ENCODE results near the gene C17orf50. TPM values are rescaled to one million over a fixed set of nuclear protein-coding genes. Genes with fewer than 3 reads are reported as not detected.
A peak's percentile ranks its signal among the peaks of the same experiment; 100 is the strongest.

The C17orf50 gene
- total RNA-seq, 4 donors from 2014 or later = not detected

DNA sequence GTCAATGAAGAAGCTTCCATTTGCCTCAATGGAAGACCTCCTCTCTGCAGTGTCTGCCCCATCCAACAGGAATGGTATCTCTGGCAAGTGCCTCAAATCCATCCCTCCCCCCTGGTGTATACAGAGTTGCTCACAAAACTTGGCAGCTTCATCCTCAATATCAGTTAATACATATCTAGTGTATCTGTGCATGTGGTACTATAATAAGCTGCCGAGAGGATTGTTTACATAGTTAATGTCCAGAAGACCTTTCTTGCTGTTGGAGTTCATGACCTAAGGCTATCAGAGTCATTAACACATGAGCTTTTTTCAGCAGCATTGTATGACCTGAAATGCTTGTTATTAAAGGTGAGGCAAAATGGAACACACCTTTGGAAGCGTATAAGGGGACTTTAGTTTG is 43.2 kb upstream of the C17orf50 start:
- ATAC-seq (ENCODE audit: low FRiP score) (peak; percentile 27), DNase-seq (ENCODE audit: low spot score) (no peak)
- TF ChIP-seq, protein P1, sequence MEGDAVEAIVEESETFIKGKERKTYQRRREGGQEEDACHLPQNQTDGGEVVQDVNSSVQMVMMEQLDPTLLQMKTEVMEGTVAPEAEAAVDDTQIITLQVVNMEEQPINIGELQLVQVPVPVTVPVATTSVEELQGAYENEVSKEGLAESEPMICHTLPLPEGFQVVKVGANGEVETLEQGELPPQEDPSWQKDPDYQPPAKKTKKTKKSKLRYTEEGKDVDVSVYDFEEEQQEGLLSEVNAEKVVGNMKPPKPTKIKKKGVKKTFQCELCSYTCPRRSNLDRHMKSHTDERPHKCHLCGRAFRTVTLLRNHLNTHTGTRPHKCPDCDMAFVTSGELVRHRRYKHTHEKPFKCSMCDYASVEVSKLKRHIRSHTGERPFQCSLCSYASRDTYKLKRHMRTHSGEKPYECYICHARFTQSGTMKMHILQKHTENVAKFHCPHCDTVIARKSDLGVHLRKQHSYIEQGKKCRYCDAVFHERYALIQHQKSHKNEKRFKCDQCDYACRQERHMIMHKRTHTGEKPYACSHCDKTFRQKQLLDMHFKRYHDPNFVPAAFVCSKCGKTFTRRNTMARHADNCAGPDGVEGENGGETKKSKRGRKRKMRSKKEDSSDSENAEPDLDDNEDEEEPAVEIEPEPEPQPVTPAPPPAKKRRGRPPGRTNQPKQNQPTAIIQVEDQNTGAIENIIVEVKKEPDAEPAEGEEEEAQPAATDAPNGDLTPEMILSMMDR (IDR thresholded peaks at IDR 0.05) = no peak

DNA sequence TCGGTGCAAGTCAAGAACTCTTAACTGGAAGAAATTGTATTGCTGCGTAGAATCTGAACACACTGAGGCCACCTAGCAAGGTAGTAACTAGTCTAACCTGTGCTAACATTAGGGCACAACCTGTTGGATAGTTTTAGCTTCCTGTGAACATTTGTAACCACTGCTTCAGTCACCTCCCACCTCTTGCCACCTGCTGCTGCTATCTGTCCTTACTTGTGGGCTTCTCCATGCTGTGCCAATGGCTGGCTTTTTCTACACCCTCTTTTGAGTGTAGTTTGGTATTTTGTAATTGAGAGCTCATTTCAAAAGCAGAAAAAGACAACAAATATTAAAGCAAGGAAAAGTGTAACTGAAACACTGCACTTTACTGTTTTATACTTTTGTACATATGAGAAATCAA is 37.0 kb upstream of the C17orf50 start:
- ATAC-seq (ENCODE audit: low FRiP score) (no peak), DNase-seq (ENCODE audit: low spot score) (no peak)
- TF ChIP-seq, protein P1 (IDR thresholded peaks at IDR 0.05) = no peak

DNA sequence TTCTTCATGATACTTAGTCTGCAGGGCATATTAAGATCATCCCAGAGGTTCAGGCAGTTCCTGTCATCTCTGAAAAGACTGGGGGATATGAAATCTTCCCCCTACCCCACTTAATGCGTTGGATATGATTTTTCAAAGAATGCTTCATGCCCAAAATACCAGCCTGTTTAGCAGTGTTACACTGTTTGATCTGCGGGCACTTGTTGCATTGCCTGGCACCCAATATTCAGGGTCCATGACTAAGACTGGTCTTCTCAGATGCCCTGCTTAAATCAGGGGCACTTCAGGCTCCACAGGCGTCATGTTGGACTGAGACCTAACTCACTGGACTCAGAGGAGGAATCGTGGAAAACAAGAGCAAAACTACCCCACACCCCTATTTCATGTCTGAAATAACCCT is 35.6 kb upstream of the C17orf50 start:
- DNase-seq (ENCODE audit: low spot score) (no peak), ATAC-seq (ENCODE audit: low FRiP score) (no peak)
- TF ChIP-seq, protein P1 (IDR thresholded peaks at IDR 0.05) = no peak

DNA sequence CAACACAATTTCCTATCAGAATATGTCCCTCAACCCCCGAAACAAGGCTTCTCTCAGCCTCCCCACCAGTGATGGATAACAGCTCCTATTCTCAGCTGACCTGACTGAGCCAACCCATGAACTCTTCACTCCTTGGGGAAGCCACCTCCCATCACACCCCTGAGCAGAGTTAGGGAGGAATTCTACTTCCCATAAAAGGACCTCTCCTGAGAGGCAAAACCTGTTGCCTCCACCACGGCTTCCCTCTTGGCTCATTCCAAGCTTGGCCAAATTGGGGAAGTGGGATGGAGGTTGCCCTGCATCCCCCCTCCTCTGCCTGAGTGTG is 34.9 kb upstream of the C17orf50 start:
- TF ChIP-seq, protein P1 (IDR thresholded peaks at IDR 0.05) = no peak
- ATAC-seq (ENCODE audit: low FRiP score) = no peak
- DNase-seq (ENCODE audit: low spot score) = no peak

DNA sequence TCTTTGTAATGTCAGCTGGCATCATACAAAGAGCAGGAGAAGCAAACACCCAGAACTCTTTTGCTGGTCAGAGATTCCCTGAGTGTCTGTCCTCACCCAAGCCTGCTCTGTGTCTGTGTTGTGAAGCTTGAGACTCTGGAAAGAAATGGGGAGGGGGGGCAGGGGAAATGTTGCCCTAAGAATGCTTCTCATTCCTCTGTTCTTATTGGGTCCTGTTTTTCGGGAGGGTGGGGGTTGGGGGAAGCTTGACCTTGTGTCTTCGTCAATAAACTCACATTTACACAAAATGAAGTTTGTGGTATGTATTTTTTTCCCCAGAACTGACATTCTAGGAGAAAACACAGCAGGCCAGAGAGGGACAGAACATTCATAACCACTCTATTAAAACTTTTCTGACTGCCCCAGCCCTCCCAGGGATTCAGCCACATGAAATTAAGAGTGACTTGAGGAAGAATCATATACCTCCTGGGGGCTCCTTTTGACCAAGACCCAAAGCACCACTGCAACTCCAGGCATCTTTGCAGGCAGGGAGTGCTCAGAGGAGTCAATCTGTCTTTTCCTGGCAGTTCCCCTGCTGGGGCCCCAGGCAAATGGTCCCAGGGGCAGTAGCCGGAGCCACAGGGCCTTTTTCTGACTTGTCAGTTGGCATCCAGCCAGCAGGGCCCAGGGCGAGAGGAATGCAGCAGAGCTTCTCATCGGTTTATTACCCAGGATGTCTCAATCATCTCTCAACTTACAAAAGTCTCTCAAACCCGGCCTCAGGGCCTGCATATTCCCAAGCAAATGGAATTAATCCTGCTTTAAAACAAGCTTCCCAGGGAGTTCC is 34.3 kb upstream of the C17orf50 start:
- ATAC-seq (ENCODE audit: low FRiP score) = no peak
- peak; percentile 56 for DNase-seq (ENCODE audit: low spot score)
- TF ChIP-seq, protein P1 (IDR thresholded peaks at IDR 0.05) = no peak

DNA sequence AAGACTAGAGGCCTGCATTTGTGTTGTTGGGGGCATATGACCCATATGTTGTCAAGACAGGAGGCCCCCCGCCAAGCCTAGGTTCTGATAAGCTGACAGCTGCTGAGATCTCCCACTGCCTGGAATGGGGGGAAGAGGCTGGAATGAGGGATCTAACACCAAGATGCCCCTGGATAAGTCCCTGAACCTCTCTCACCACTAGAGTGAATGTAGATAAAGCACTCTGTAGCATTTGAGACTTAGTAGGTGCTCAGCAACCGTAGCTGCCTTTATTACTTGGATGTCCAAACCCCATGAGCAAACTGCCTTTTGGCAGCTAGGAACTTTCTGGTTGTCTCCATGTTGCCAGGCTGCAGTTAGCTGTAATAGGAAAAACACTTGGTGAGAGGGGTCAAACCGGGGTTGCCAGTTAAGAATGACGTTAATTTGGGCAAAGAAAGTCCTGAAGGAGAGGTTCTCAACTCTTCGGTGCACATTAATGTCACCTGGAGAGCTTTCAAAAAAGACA is 33.7 kb upstream of the C17orf50 start:
- TF ChIP-seq, protein P1 (IDR thresholded peaks at IDR 0.05) = no peak
- DNase-seq (ENCODE audit: low spot score) (no peak), ATAC-seq (ENCODE audit: low FRiP score) (no peak)

DNA sequence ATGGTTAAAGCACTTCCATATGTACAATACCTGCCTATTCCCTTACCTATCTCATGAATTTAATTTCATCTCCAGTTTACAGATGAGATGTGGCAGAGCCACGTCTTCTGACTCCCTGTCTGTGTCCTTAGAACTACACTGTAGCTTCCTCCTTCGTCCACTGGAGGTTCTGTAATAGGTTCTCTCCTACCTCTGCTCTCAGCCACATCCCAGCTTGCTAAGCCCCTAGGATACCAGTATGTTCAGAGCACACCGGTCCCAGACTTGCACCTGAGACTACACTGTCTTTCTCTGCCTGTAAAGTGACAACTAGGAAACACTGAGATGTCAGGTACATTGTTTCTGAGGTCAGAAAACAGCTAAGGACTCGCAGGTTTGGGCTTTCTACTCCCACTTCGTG is 33.1 kb upstream of the C17orf50 start:
- TF ChIP-seq, protein P1 (IDR thresholded peaks at IDR 0.05) = no peak
- ATAC-seq (ENCODE audit: low FRiP score) (no peak), DNase-seq (ENCODE audit: low spot score) (no peak)
